ENCODE results near the gene AADAT. TPM values are rescaled to one million over a fixed set of nuclear protein-coding genes. Genes with fewer than 3 reads are reported as not detected.

Gene AADAT
- total RNA-seq, 1 donor from 2014 or later, result not detected

DNA sequence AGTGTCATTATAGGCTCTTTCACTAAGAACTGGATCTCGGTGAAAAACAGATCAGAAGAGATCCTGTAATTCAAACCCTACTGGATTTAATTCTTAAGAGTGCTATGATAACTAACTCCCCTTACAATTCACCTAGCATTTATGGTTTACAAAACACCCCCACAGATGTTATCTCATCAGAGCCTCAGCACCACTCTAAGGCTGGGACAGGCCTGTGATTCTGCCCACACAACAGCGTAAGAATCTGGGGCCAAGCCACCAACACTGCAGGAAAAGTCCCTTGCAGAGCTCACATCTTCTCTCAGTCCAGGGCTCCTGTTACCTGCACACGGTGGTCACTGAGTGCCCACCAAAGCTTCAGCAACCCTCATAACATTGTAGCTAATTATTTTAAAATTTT, 72.5 kb downstream of the AADAT start:
- H3K4me1 Mint-ChIP-seq (ENCODE audit: low read depth), result peaks cover 5% of the 10 kb centered on the region
- H3K9me3 Mint-ChIP-seq, result no peaks in the 10 kb centered on the region
- DNase-seq (ENCODE audit: low spot score), result no peak
- H3K27me3 Mint-ChIP-seq (ENCODE audit: low read depth), result peaks cover 12% of the 10 kb centered on the region
- no peak overlapping the region for H3K4me3 Mint-ChIP-seq (ENCODE audit: low read depth)
- H3K27ac Mint-ChIP-seq, result no peak overlapping the region
- intact Hi-C loops (cut with micrococcal nuclease), result no loop called here
- no peaks in the 10 kb centered on the region for H3K36me3 Mint-ChIP-seq (ENCODE audit: low read depth)

GRCh38 chr4:170015285-170015684, 74.5 kb downstream of the AADAT start:
- H3K9me3 Mint-ChIP-seq, result no peaks in the 10 kb centered on the region
- DNase-seq (ENCODE audit: low spot score), result no peak
- no peak overlapping the region for H3K27ac Mint-ChIP-seq
- H3K36me3 Mint-ChIP-seq (ENCODE audit: low read depth), result no peaks in the 10 kb centered on the region
- H3K4me3 Mint-ChIP-seq (ENCODE audit: low read depth), result no peak overlapping the region
- peaks cover 6% of the 10 kb centered on the region for H3K27me3 Mint-ChIP-seq (ENCODE audit: low read depth)
- intact Hi-C loops (cut with micrococcal nuclease), result no loop called here
- H3K4me1 Mint-ChIP-seq (ENCODE audit: low read depth), result peaks cover 5% of the 10 kb centered on the region

DNA sequence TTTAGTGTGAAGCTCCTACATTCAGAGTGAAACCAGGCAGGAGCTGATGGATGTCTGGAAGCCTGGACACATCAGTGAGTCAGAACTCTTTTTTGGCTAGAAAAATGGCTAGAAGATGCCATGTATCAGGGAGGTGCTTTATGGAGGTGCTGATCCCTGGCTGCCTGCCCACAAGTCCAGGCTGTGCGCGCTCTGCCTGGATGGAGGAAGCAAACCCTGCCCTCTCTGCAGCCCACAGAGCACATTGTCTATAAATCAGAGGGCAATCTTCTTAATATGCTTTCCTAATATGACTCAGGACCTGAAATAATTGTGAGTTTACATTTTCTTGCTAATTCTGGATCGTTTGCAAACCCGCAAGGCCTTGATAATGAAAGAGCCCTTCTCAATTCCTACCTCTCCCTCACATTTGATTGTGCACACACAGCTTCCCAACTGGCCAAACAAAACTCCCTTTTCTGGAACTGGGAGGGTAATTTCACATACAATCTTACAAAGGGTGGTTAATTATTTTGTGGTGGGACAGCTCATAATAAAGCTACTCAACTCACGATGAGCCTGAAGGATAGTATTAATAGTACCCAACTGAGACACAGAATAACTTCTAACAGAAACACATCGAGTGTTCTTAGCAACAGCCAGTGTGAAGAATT, 75.3 kb downstream of the AADAT start:
- H3K4me1 Mint-ChIP-seq (ENCODE audit: low read depth), result peaks cover 5% of the 10 kb centered on the region
- peaks cover 2% of the 10 kb centered on the region for H3K27me3 Mint-ChIP-seq (ENCODE audit: low read depth)
- no peak overlapping the region for H3K27ac Mint-ChIP-seq
- DNase-seq (ENCODE audit: low spot score), result no peak
- intact Hi-C loops (cut with micrococcal nuclease), result no loop called here
- H3K9me3 Mint-ChIP-seq, result no peaks in the 10 kb centered on the region
- H3K36me3 Mint-ChIP-seq (ENCODE audit: low read depth), result no peaks in the 10 kb centered on the region
- H3K4me3 Mint-ChIP-seq (ENCODE audit: low read depth), result no peak overlapping the region

DNA sequence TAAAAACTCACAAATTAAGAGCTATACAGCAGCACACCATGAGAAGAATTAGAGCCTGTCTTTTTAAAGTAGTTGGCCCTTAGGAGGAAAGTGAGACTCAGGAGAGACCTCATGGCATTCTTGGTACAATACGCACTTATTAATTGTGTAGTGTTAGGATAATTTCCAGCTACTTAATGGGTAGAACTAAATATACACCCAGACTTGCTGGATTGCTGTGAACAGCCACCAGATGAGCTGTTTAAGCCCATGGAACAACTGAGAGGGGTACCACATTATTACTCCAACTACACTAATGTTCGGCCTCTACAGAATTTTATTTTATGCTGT, 77.2 kb downstream of the AADAT start:
- Mint-ChIP-seq H3K27me3 (ENCODE audit: low read depth) (peaks cover 2% of the 10 kb centered on the region), H3K4me1 (ENCODE audit: low read depth) (peaks cover 8% of the 10 kb centered on the region), H3K9me3 (no peaks in the 10 kb centered on the region), H3K4me3 (ENCODE audit: low read depth) (no peak overlapping the region), H3K27ac (no peak overlapping the region), H3K36me3 (ENCODE audit: low read depth) (no peaks in the 10 kb centered on the region)
- intact Hi-C loops (cut with micrococcal nuclease), result no loop called here
- no peak for DNase-seq (ENCODE audit: low spot score)

DNA sequence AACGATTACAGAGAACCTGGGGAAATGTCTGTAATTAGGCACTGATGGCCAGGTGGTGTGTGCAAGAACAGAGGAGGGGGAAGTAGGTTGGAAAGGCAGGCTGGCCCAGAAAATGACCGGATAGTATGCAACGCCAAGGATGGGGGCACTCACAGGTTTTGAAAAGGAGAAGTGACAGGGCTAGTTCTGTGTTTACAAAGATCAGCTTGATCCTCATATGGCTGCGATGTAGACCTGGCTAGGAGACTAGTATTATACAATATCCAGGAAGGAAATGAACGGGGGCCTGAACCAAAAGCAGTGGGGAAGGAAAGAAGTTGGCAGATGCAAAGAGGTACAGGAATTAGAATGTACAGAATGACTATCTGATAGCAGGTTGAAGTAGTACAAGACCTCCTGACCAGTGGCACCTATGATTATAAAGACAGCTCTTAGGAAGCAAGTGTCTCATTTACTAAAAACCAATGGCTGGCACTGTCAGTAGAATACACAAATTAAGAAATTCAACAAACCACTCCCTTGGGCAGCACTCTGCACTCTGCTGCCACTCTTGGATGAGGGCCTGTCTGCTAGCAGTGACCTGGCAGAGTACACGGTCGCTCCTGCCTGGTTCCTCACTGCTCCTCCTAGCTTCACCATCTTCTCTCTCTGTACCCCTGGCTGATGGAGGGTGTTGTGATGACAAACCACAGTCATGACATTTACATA, 77.7 kb downstream of the AADAT start:
- no peak overlapping the region for H3K27ac Mint-ChIP-seq
- DNase-seq (ENCODE audit: low spot score), result no peak
- no peak overlapping the region for H3K4me3 Mint-ChIP-seq (ENCODE audit: low read depth)
- H3K27me3 Mint-ChIP-seq (ENCODE audit: low read depth), result peaks cover 2% of the 10 kb centered on the region
- peaks cover 5% of the 10 kb centered on the region for H3K4me1 Mint-ChIP-seq (ENCODE audit: low read depth)
- intact Hi-C loops (cut with micrococcal nuclease), result no loop called here
- no peaks in the 10 kb centered on the region for H3K36me3 Mint-ChIP-seq (ENCODE audit: low read depth)
- H3K9me3 Mint-ChIP-seq, result no peaks in the 10 kb centered on the region

Other genes with a start within 250 kb of the AADAT start
- gene MFAP3L, start 63.6 kb downstream of the AADAT start, total RNA-seq, result 0.14 and 0.16 TPM in 2 replicates